H1 (cell line): ENCODE results near the gene POP5. TPM values are rescaled to one million over a fixed set of nuclear protein-coding genes. Genes with fewer than 3 reads are reported as not detected.

ENCODE experiments used
- CTCF ChIA-PET: fragments of 300-600 bp; sonication (Branson Sonifier 250); formaldehyde crosslinking; loops from one replicate; lab custom pipeline; 2021; ENCODE audit not compliant: partially characterized antibody; lab: Charles Lee
- POLR2A ChIA-PET: fragments of 300-600 bp; sonication (Branson Sonifier 250); formaldehyde crosslinking; loops from one replicate; lab custom pipeline; 2021; ENCODE audit warnings: inconsistent platforms; ENCODE audit not compliant: partially characterized antibody; lab: Charles Lee
- DNase-seq, 2 experiments: peaks; one replicate each; pipeline versions ENCODE4 v3.0.0 to v3.0.0-alpha.2; 2010 to 2022; ENCODE audit warnings: low spot score in 2 of 2, low read depth in 1 of 2, mixed read lengths in 1 of 2
- FAIRE-seq: peaks from 2 replicates; lab custom pipeline; 2011; peaks lifted over from hg19 to GRCh38; lab: Jason Lieb, UNC
- H2AFZ ChIP-seq: 2 replicates; pipeline ENCODE4 v1.8.1; 2012; ENCODE audit warnings: low read length, inconsistent platforms
- H2AK5ac ChIP-seq: 2 replicates; pipeline ENCODE4 v1.6.1; 2013; ENCODE audit warnings: low read depth, low read length
- H2BK120ac ChIP-seq: replicated peaks from 2 replicates; pipeline ENCODE3; 2013; ENCODE audit warnings: low read depth, low read length, inconsistent platforms
- H2BK12ac ChIP-seq: 2 replicates; pipeline ENCODE4 v1.6.1; 2013; ENCODE audit warnings: low read depth, low read length
- H2BK15ac ChIP-seq: 2 replicates; pipeline ENCODE4 v1.6.1; 2013; ENCODE audit warnings: low read length
- H2BK20ac ChIP-seq: 2 replicates; pipeline ENCODE4 v1.6.1; 2013; ENCODE audit warnings: low read length
- H2BK5ac ChIP-seq: 2 replicates; pipeline ENCODE4 v1.6.1; 2013; ENCODE audit warnings: low read depth, low read length
- H3K14ac ChIP-seq: 2 replicates; pipeline ENCODE4 v1.6.1; 2013; ENCODE audit warnings: inconsistent platforms; ENCODE audit not compliant: insufficient read length
- H3K18ac ChIP-seq: 2 replicates; pipeline ENCODE4 v1.6.1; 2013; ENCODE audit warnings: low read length; ENCODE audit errors: extremely low read depth
- H3K23ac ChIP-seq: 2 replicates; pipeline ENCODE4 v1.6.1; 2013; ENCODE audit warnings: inconsistent platforms; ENCODE audit not compliant: insufficient read length
- H3K23me2 ChIP-seq: 2 replicates; pipeline ENCODE4 v1.6.1; 2013; ENCODE audit warnings: low read depth, low read length
- H3K27ac ChIP-seq: 2 replicates; pipeline ENCODE4 v1.6.1; 2011; ENCODE audit warnings: low read depth, low read length, inconsistent platforms
- H3K27me3 ChIP-seq, 4 experiments: replicated peaks in 1 of 4; 1 replicate in 1 of 4; 2 replicates in 3 of 4; pipeline versions ENCODE4 v1.6.1 to v1.8.1; 2011 to 2013; ENCODE audit warnings: low read length in 3 of 4, mild to moderate bottlenecking in 3 of 4, inconsistent platforms in 2 of 4, mixed read lengths in 2 of 4, moderate library complexity in 1 of 4; ENCODE audit not compliant: control insufficient read depth in 3 of 4, insufficient read depth in 3 of 4; ENCODE audit errors: extremely low read depth in 1 of 4
- H3K36me3 ChIP-seq, 4 experiments: 2 replicates each; pipeline versions ENCODE4 v1.6.1 to v1.8.1; 2011 to 2013; ENCODE audit warnings: mild to moderate bottlenecking in 4 of 4, low read length in 3 of 4, moderate library complexity in 2 of 4, control low read depth in 1 of 4, inconsistent platforms in 1 of 4; ENCODE audit not compliant: insufficient read depth in 4 of 4, control insufficient read depth in 2 of 4
- H3K4ac ChIP-seq: replicated peaks from 2 replicates; pipeline ENCODE3; 2013; ENCODE audit warnings: low read length, low read depth, mixed read lengths, inconsistent platforms; ENCODE audit not compliant: insufficient read length
- H3K4me1 ChIP-seq, 4 experiments: replicated peaks in 1 of 4; 1 replicate in 1 of 4; 2 replicates in 3 of 4; pipeline versions ENCODE4 v1.6.1 to v1.8.1; 2011 to 2013; ENCODE audit warnings: low read length in 3 of 4, inconsistent platforms in 2 of 4, mixed read lengths in 1 of 4; ENCODE audit not compliant: insufficient read depth in 4 of 4, control insufficient read depth in 3 of 4
- H3K4me2 ChIP-seq, 2 experiments: 2 replicates each; pipeline versions ENCODE4 v1.6.1 to v1.8.1; 2011 to 2013; ENCODE audit warnings: low read depth in 2 of 2, low read length in 2 of 2, control low read depth in 1 of 2, inconsistent platforms in 1 of 2, mild to moderate bottlenecking in 1 of 2; ENCODE audit not compliant: insufficient read depth in 1 of 2
- H3K4me3 ChIP-seq, 4 experiments: fragments of 200-600, 300-600 bp in 1 of 4; sonication (generic), shearing (Covaris generic), sonication (Bioruptor Twin) in 1 of 4; 2 replicates each; pipeline versions ENCODE4 v1.5.1 to v1.8.1; 2011 to 2016; ENCODE audit warnings: low read length in 4 of 4, low read depth in 3 of 4, control low read depth in 2 of 4, inconsistent platforms in 2 of 4, mild to moderate bottlenecking in 2 of 4, mixed read lengths in 1 of 4, moderate library complexity in 1 of 4; ENCODE audit not compliant: insufficient read depth in 2 of 4; ENCODE audit errors: extremely low read depth in 1 of 4
- H3K56ac ChIP-seq: replicated peaks from 2 replicates; pipeline ENCODE3; 2013; ENCODE audit warnings: low read depth, mild to moderate bottlenecking, mixed read lengths, low read length, inconsistent platforms; ENCODE audit not compliant: insufficient read length
- H3K79me1 ChIP-seq: 2 replicates; pipeline ENCODE4 v1.6.1; 2013; ENCODE audit warnings: low read depth, low read length, control low read depth
- H3K79me2 ChIP-seq, 2 experiments: 2 replicates each; pipeline versions ENCODE4 v1.6.1 to v1.8.1; 2012 to 2013; ENCODE audit warnings: low read length in 2 of 2, mild to moderate bottlenecking in 2 of 2, inconsistent platforms in 1 of 2; ENCODE audit not compliant: insufficient read depth in 2 of 2, control insufficient read depth in 1 of 2
- H3K9ac ChIP-seq, 4 experiments: replicated peaks in 1 of 4; 1 replicate in 1 of 4; 2 replicates in 3 of 4; pipeline versions ENCODE4 v1.6.1 to v1.8.1; 2011 to 2013; ENCODE audit warnings: low read depth in 3 of 4, low read length in 3 of 4, control low read depth in 2 of 4, mild to moderate bottlenecking in 2 of 4, moderate library complexity in 2 of 4, inconsistent platforms in 1 of 4; ENCODE audit errors: extremely low read depth in 1 of 4
- H3K9me3 ChIP-seq, 2 experiments: 2 replicates each; pipeline versions ENCODE4 v1.6.1 to v1.8.1; 2012 to 2013; ENCODE audit warnings: mild to moderate bottlenecking in 2 of 2, moderate library complexity in 2 of 2, control low read depth in 1 of 2, inconsistent platforms in 1 of 2, low read depth in 1 of 2, low read length in 1 of 2, mixed read lengths in 1 of 2; ENCODE audit not compliant: insufficient read depth in 2 of 2
- H4K20me1 ChIP-seq, 2 experiments: replicated peaks in 1 of 2; 2 replicates each; pipeline versions ENCODE3 to v1.8.1; 2011 to 2013; ENCODE audit warnings: inconsistent platforms in 2 of 2, low read length in 2 of 2, mild to moderate bottlenecking in 1 of 2; ENCODE audit not compliant: insufficient read depth in 2 of 2, control insufficient read depth in 1 of 2
- H4K5ac ChIP-seq: 2 replicates; pipeline ENCODE4 v1.6.1; 2013; ENCODE audit warnings: low read length, low read depth, mixed read lengths, inconsistent platforms; ENCODE audit not compliant: insufficient read length
- H4K8ac ChIP-seq: 2 replicates; pipeline ENCODE4 v1.8.0; 2013; ENCODE audit warnings: mild to moderate bottlenecking, moderate library complexity, low read length, inconsistent platforms; ENCODE audit not compliant: insufficient read depth; ENCODE audit errors: extremely low read depth
- H4K91ac ChIP-seq: replicated peaks from 2 replicates; pipeline ENCODE3; 2013; ENCODE audit warnings: low read length, mixed read lengths, inconsistent platforms; ENCODE audit not compliant: insufficient read length
- CTCF ChIP-seq, 3 experiments: IDR thresholded peaks; 1 replicate in 2 of 3; 2 replicates in 1 of 3; pipeline versions ENCODE4 v1.5.1 to v1.6.1; 2011; ENCODE audit warnings: low read length in 3 of 3, mild to moderate bottlenecking in 3 of 3, inconsistent platforms in 2 of 3, low read depth in 1 of 3, moderate library complexity in 1 of 3; ENCODE audit not compliant: insufficient read depth in 1 of 3; ENCODE audit errors: control extremely low read depth in 1 of 3
- KDM1A ChIP-seq: fragments of 200-600, 300-600 bp; sonication (generic); IDR thresholded peaks from 2 replicates; pipeline ENCODE4 v1.7.1; 2016; ENCODE audit warnings: mild to moderate bottlenecking, low read length, borderline replicate concordance
- KDM4A ChIP-seq: IDR thresholded peaks from one replicate; pipeline ENCODE4 v1.7.1; 2012; ENCODE audit warnings: low read depth, mild to moderate bottlenecking, moderate library complexity, low read length, inconsistent platforms; ENCODE audit not compliant: severe bottlenecking
- MAX ChIP-seq: IDR thresholded peaks from 2 replicates; pipeline ENCODE4 v1.6.1; 2012; ENCODE audit warnings: inconsistent platforms
- RBBP5 ChIP-seq: IDR thresholded peaks from 2 replicates; pipeline ENCODE4 v1.7.1; 2012; ENCODE audit warnings: low read depth, mild to moderate bottlenecking, inconsistent platforms, low read length, moderate library complexity, borderline replicate concordance
- RFX5 ChIP-seq: IDR thresholded peaks from 2 replicates; pipeline ENCODE4 v1.6.1; 2011; ENCODE audit warnings: low read depth, low read length, improper control_type of control experiment, borderline replicate concordance
- RXRA ChIP-seq: IDR thresholded peaks from 2 replicates; pipeline ENCODE4 v1.6.1; 2011; ENCODE audit warnings: low read depth, mild to moderate bottlenecking, low read length, moderate library complexity; ENCODE audit not compliant: insufficient read depth
- SP4 ChIP-seq: IDR thresholded peaks from 2 replicates; pipeline ENCODE4 v1.6.1; 2012; ENCODE audit warnings: low read length, inconsistent platforms
- WGBS, 2 experiments: shearing (Covaris generic) in 1 of 2; methylation state at CpG; one replicate each; pipeline versions ENCODE4 v1.1.6 to v1.1.7; 2013 to 2015; ENCODE audit warnings: low lambda C conversion rate in 2 of 2, mixed read lengths in 2 of 2, inconsistent platforms in 1 of 2, low coverage in 1 of 2, missing lambda C conversion rate in 1 of 2; ENCODE audit not compliant: insufficient replicate concordance in 2 of 2, insufficient coverage in 1 of 2, insufficient read length in 1 of 2; ENCODE audit errors: extremely low coverage in 1 of 2, missing lambda C conversion rate in 1 of 2; 5-methylcytosine and 5-hydroxymethylcytosine counted together
- polyA plus RNA-seq, 7 experiments: library from polyadenylated mRNA; depleted of rRNA in 3 of 7; stranded (reverse) in 5 of 7; unstranded in 2 of 7; fragments of >200 nt in 5 of 7; fragments of 200-250 nt in 2 of 7; gene quantifications; 1 replicate in 5 of 7; 2 replicates in 1 of 7; 4 replicates in 1 of 7; pipeline versions ENCODE4 v1.2.1 to v1.2.3, GENCODE V29; 2011 to 2013; ENCODE audit warnings: missing spikeins in 2 of 7, mixed read lengths in 2 of 7
- total RNA-seq: library from RNA; stranded (reverse); fragmentation: NEBNext Ultra II Directional; extraction: Animal tissue kit (Norgen Biotek cat#: 25700); gene quantifications from 2 replicates; pipeline ENCODE4 v1.2.1, GENCODE V29; 2021

Gene POP5
- total and polyA plus RNA-seq, 2 of the 8 experiments (the other 6 are each of a cell fraction or from before 2014, with no cell fraction given): 59.7 to 124 TPM

- POLR2A ChIA-PET: interaction anchor here (0.7 to 1.1 kb wide), 2 partner anchors 19 to 20 kb away, joined by 3 to 4 read pairs; no protein-coding TSS in a partner anchor
- no peak overlapping the region for H2BK15ac ChIP-seq
- H3K27me3 ChIP-seq: no peaks in the 10 kb centered on the region
- H3K4me1 ChIP-seq: peaks cover 0 to 5% (median 2%) of the 10 kb centered on the region in 4 experiments; a peak in 6 of 7 replicates
- H3K14ac ChIP-seq: no peak overlapping the region
- H3K36me3 ChIP-seq: no peaks in the 10 kb centered on the region
- no peaks in the 10 kb centered on the region for H3K79me1 ChIP-seq
- no peaks in the 10 kb centered on the region for H3K9me3 ChIP-seq
- H2AK5ac ChIP-seq: no peak overlapping the region
- H2AFZ ChIP-seq: 0 out of 2 replicates have a peak overlapping the region, but pooled peaks have one; percentile 63
- FAIRE-seq (no peak), DNase-seq (peak in 1 of 2 experiments; percentile 66)
- no peak overlapping the region for H4K8ac ChIP-seq
- H2BK5ac ChIP-seq: no peak overlapping the region
- H2BK120ac ChIP-seq: no peak overlapping the region
- no peak overlapping the region for H3K4me3 ChIP-seq
- no peak overlapping the region for H3K9ac ChIP-seq
- no peak overlapping the region for H4K5ac ChIP-seq
- H3K18ac ChIP-seq: no peak overlapping the region
- H3K23me2 ChIP-seq: peaks cover 3% of the 10 kb centered on the region; the same call in 1 of the 2 replicates
- no peak overlapping the region for H4K91ac ChIP-seq
- H2BK12ac ChIP-seq: no peak overlapping the region
- no peak overlapping the region for H3K4ac ChIP-seq
- H3K23ac ChIP-seq: no peak overlapping the region
- H3K79me2 ChIP-seq: no peaks in the 10 kb centered on the region
- H2BK20ac ChIP-seq: no peak overlapping the region
- no peaks in the 10 kb centered on the region for H4K20me1 ChIP-seq
- CTCF ChIA-PET: interaction anchor here (0.5 to 2.3 kb wide), 12 partner anchors 11 to 158 kb away, joined by 3 to 8 read pairs (median 4); partner anchors contain the start of gene POP5
- WGBS, 2 experiments: 83% methylated on average over 23 of the region's 23 CpGs; no CpG with 5 or more reads in 1 of the 2 experiments
- no peak overlapping the region for H3K4me2 ChIP-seq
- H3K56ac ChIP-seq: no peak overlapping the region
- no peak overlapping the region for H3K27ac ChIP-seq
- TF ChIP-seq MAX (peak; percentile 28; the same call in 1 of the 2 replicates), SP4 (no peak), KDM4A (no peak), CTCF (IDR thresholded peaks at IDR 0.05; ENCODE audit: control extremely low read depth in 1 of 3, insufficient read depth in 1 of 3, low read depth in 1 of 3, low read length in 3 of 3) (peak in 1 of 3 experiments; percentile 31; a peak in 1 of 4 replicates), RFX5 (no peak), RBBP5 (no peak), RXRA (no peak), KDM1A (peak; percentile 52; the same call in 1 of the 2 replicates)
These were observed 18.7 kb upstream of the POP5 start for GRCh38 chr12:120599672-120600552.
